Ishikawa (cell line): ENCODE measurements around the gene PDZRN3.

Experiments used
- CREB1 ChIP-seq: IDR thresholded peaks from 2 replicates; pipeline ENCODE4 v1.6.1; 2012; ENCODE audit warnings: low read depth
- EP300 ChIP-seq: IDR thresholded peaks from 2 replicates; pipeline ENCODE4 v1.6.1; 2012; ENCODE audit warnings: borderline replicate concordance

GRCh38 chr3:73352841-73353645, 271.7 kb downstream of the PDZRN3 start:
- TF ChIP-seq EP300: no peak
- no peak for TF ChIP-seq CREB1
